GM12878 (cell line): Measurements from ENCODE around the gene CLASP1.

Experiments
- CHD2 ChIP-seq: IDR thresholded peaks from 2 replicates; pipeline ENCODE4 v1.6.1; 2011; ENCODE audit warnings: low read depth, low read length, improper control_type of control experiment, borderline replicate concordance
- CTCF ChIP-seq, 3 experiments: IDR thresholded peaks in 2 of 3; conservative IDR thresholded peaks in 1 of 3; 2 replicates each; pipeline ENCODE4 v1.5.1; 2011; ENCODE audit warnings: low read depth in 3 of 3, low read length in 3 of 3, mild to moderate bottlenecking in 3 of 3, control low read depth in 2 of 3, moderate library complexity in 2 of 3, inconsistent platforms in 1 of 3, mixed read lengths in 1 of 3; ENCODE audit not compliant: control insufficient read depth in 2 of 3, insufficient read depth in 1 of 3; ENCODE audit errors: extremely low read depth in 1 of 3
- EED ChIP-seq: sonication (generic); IDR thresholded peaks from 2 replicates; pipeline ENCODE4 v1.6.1; 2016; ENCODE audit warnings: antibody characterized with exemption, low read depth
- POLR2A ChIP-seq: IDR thresholded peaks from 2 replicates; pipeline ENCODE4 v1.6.1; 2011; ENCODE audit warnings: low read depth, mild to moderate bottlenecking, low read length
- ZNF24 ChIP-seq: fragments of 450-650 bp; IDR thresholded peaks from 2 replicates; pipeline ENCODE4 v1.6.1; 2017; ENCODE audit warnings: antibody characterized with exemption, mild to moderate bottlenecking

GRCh38 chr2:121365061-121365460, 284.2 kb downstream of the CLASP1 start:
- TF ChIP-seq POLR2A (no peak), EED (no peak), ZNF24 (no peak), CTCF (IDR thresholded peaks at IDR 0.05 in 2 of 3, conservative IDR thresholded peaks at IDR 0.05 in 1 of 3; ENCODE audit: control insufficient read depth in 2 of 3, extremely low read depth in 1 of 3, insufficient read depth in 1 of 3, low read depth in 3 of 3, low read length in 3 of 3) (no peak), CHD2 (no peak)
